Panc1 (cell line): ENCODE data around the gene ETHE1.

ENCODE experiments used
- POLR2AphosphoS5 ChIP-seq: IDR thresholded peaks from 2 replicates; pipeline ENCODE4 v1.6.1; 2012; ENCODE audit warnings: mild to moderate bottlenecking, low read depth, low read length, moderate library complexity
- SIN3A ChIP-seq: IDR thresholded peaks from 2 replicates; pipeline ENCODE4 v1.6.1; 2012; ENCODE audit warnings: low read depth, mild to moderate bottlenecking, low read length, moderate library complexity, borderline replicate concordance; ENCODE audit not compliant: insufficient read depth
- TCF7L2 ChIP-seq: IDR thresholded peaks from 2 replicates; pipeline ENCODE4 v1.6.1; 2011; ENCODE audit warnings: mild to moderate bottlenecking, low read depth, low read length, inconsistent platforms
- TF ChIP-seq, protein P1 (sequence below): fragments of 450-650 bp; IDR thresholded peaks from 2 replicates; pipeline ENCODE4 v1.5.1; 2017; ENCODE audit warnings: mild to moderate bottlenecking
- TF ChIP-seq, protein P2 (sequence below), 2 experiments: IDR thresholded peaks; 2 replicates each; pipeline ENCODE4 v1.6.1; 2011 to 2012; ENCODE audit warnings: low read depth in 2 of 2, control low read depth in 1 of 2, low read length in 1 of 2, mild to moderate bottlenecking in 1 of 2, moderate library complexity in 1 of 2; ENCODE audit not compliant: insufficient read depth in 1 of 2

- TF ChIP-seq, protein P1, sequence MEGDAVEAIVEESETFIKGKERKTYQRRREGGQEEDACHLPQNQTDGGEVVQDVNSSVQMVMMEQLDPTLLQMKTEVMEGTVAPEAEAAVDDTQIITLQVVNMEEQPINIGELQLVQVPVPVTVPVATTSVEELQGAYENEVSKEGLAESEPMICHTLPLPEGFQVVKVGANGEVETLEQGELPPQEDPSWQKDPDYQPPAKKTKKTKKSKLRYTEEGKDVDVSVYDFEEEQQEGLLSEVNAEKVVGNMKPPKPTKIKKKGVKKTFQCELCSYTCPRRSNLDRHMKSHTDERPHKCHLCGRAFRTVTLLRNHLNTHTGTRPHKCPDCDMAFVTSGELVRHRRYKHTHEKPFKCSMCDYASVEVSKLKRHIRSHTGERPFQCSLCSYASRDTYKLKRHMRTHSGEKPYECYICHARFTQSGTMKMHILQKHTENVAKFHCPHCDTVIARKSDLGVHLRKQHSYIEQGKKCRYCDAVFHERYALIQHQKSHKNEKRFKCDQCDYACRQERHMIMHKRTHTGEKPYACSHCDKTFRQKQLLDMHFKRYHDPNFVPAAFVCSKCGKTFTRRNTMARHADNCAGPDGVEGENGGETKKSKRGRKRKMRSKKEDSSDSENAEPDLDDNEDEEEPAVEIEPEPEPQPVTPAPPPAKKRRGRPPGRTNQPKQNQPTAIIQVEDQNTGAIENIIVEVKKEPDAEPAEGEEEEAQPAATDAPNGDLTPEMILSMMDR = no peak
- TF ChIP-seq TCF7L2 = no peak
- no peak for TF ChIP-seq POLR2AphosphoS5
- TF ChIP-seq, protein P2, sequence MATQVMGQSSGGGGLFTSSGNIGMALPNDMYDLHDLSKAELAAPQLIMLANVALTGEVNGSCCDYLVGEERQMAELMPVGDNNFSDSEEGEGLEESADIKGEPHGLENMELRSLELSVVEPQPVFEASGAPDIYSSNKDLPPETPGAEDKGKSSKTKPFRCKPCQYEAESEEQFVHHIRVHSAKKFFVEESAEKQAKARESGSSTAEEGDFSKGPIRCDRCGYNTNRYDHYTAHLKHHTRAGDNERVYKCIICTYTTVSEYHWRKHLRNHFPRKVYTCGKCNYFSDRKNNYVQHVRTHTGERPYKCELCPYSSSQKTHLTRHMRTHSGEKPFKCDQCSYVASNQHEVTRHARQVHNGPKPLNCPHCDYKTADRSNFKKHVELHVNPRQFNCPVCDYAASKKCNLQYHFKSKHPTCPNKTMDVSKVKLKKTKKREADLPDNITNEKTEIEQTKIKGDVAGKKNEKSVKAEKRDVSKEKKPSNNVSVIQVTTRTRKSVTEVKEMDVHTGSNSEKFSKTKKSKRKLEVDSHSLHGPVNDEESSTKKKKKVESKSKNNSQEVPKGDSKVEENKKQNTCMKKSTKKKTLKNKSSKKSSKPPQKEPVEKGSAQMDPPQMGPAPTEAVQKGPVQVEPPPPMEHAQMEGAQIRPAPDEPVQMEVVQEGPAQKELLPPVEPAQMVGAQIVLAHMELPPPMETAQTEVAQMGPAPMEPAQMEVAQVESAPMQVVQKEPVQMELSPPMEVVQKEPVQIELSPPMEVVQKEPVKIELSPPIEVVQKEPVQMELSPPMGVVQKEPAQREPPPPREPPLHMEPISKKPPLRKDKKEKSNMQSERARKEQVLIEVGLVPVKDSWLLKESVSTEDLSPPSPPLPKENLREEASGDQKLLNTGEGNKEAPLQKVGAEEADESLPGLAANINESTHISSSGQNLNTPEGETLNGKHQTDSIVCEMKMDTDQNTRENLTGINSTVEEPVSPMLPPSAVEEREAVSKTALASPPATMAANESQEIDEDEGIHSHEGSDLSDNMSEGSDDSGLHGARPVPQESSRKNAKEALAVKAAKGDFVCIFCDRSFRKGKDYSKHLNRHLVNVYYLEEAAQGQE (IDR thresholded peaks at IDR 0.05; ENCODE audit: insufficient read depth in 1 of 2, low read depth in 2 of 2, low read length in 1 of 2) = no peak
- no peak for TF ChIP-seq SIN3A
Observed at GRCh38 chr19:43504426-43505185, 22.4 kb downstream of the ETHE1 start, which contains the start of gene PHLDB3.
